GM21390 (cell line): ENCODE data around the gene NCOA7.
"Not testable (repeated sequence)": the region's sequence is repeated elsewhere in the genome, so short reads cannot be mapped to it uniquely, and the experiment has no call there.

Source experiments
- ATAC-seq: cut with Tn5 transposase; IDR thresholded peaks from one replicate; pipeline ENCODE4 v1.9.1; 2021; ENCODE audit not compliant: unreplicated experiment

NCOA7 gene

GRCh38 chr6:125836466-125836865, 45.7 kb downstream of the NCOA7 start:
- ATAC-seq, result no peak

- ATAC-seq, result no peak
Measured at GRCh38 chr6:125839471-125839870, 48.7 kb downstream of the NCOA7 start.

GRCh38 chr6:125839879-125840278, 49.1 kb downstream of the NCOA7 start:
- ATAC-seq, result no peak

GRCh38 chr6:125841356-125842090, 50.8 kb downstream of the NCOA7 start:
- ATAC-seq, result no peak

GRCh38 chr6:125842091-125842626, 51.4 kb downstream of the NCOA7 start:
- no peak for ATAC-seq

GRCh38 chr6:125843593-125843992, 52.8 kb downstream of the NCOA7 start:
- ATAC-seq, result no peak

GRCh38 chr6:125844989-125845388, 54.2 kb downstream of the NCOA7 start:
- no peak for ATAC-seq

GRCh38 chr6:125846292-125847024, 55.7 kb downstream of the NCOA7 start:
- ATAC-seq, result no peak

- not testable (repeated sequence) for ATAC-seq
Measured at GRCh38 chr6:125848286-125848685, 57.5 kb downstream of the NCOA7 start.

GRCh38 chr6:125850361-125850760, 59.6 kb downstream of the NCOA7 start:
- ATAC-seq, result no peak

- no peak for ATAC-seq
Measured at GRCh38 chr6:125852587-125852986, 61.8 kb downstream of the NCOA7 start.

GRCh38 chr6:125853168-125853567, 62.4 kb downstream of the NCOA7 start:
- ATAC-seq, result no peak

GRCh38 chr6:125853756-125854155, 63.0 kb downstream of the NCOA7 start:
- ATAC-seq, result no peak

- no peak for ATAC-seq
Measured at GRCh38 chr6:125854355-125854754, 63.6 kb downstream of the NCOA7 start.

GRCh38 chr6:125855783-125856182, 65.0 kb downstream of the NCOA7 start:
- no peak for ATAC-seq

- ATAC-seq, result no peak
Measured at GRCh38 chr6:125857846-125858245, 67.1 kb downstream of the NCOA7 start.

GRCh38 chr6:125858427-125859320, 67.9 kb downstream of the NCOA7 start:
- ATAC-seq, result no peak

GRCh38 chr6:125859727-125860126, 69.0 kb downstream of the NCOA7 start:
- no peak for ATAC-seq

- ATAC-seq, result no peak
Measured at GRCh38 chr6:125863023-125863422, 72.3 kb downstream of the NCOA7 start.

- ATAC-seq, result no peak
Measured at GRCh38 chr6:125865015-125865414, 74.3 kb downstream of the NCOA7 start.

- ATAC-seq, result no peak
Measured at GRCh38 chr6:125866433-125866832, 75.7 kb downstream of the NCOA7 start.
